ENCODE data around the gene UNC119. TPM values are rescaled to one million over a fixed set of nuclear protein-coding genes. Genes with fewer than 3 reads are reported as not detected.

The UNC119 gene
- total RNA-seq, 2 experiments from 2014 or later = 38.6 to 46.6 TPM

Other genes starting within 250 kb of the UNC119 start
- 10 to 100 TPM; 24.4 to 34.8 TPM for gene TMEM97, start 233.4 kb downstream of the UNC119 start, total RNA-seq
- gene IFT20, start 217.2 kb downstream of the UNC119 start, total RNA-seq = 10 to 100 TPM; 20.5 to 22.3 TPM
- 10 to 100 TPM; 21.0 to 22.0 TPM for gene TNFAIP1, start 216.9 kb downstream of the UNC119 start, total RNA-seq
- 10 to 100 TPM; 61.6 to 67.7 TPM for gene POLDIP2, start 195.1 kb downstream of the UNC119 start, total RNA-seq
- gene SEBOX, start 187.4 kb downstream of the UNC119 start, total RNA-seq = not detected
- under 1 TPM; 0.08 to 0.12 TPM for gene VTN, start 182.3 kb downstream of the UNC119 start, total RNA-seq
- gene SARM1, start 180.9 kb downstream of the UNC119 start, total RNA-seq = 10 to 100 TPM; 17.7 to 20.4 TPM
- gene SLC46A1, start 146.4 kb downstream of the UNC119 start, total RNA-seq = 1 to 10 TPM in 1 of 2 experiments, under 1 TPM in 1; 0.74 to 1.5 TPM
- not detected for gene SLC13A2, start 79.0 kb downstream of the UNC119 start, total RNA-seq
- gene FOXN1, start 46.3 kb downstream of the UNC119 start, total RNA-seq = not detected
- 10 to 100 TPM; 61.7 to 62.6 TPM for gene PIGS, start 18.9 kb upstream of the UNC119 start, total RNA-seq
- gene ALDOC, start 24.3 kb upstream of the UNC119 start, total RNA-seq = 10 to 100 TPM; 61.4 to 63.4 TPM
- gene SPAG5, start 46.4 kb upstream of the UNC119 start, total RNA-seq = 100 to 1,000 TPM; 139 to 147 TPM
- gene RSKR, start 61.6 kb upstream of the UNC119 start, total RNA-seq = 10 to 100 TPM; 18.4 to 20.6 TPM
- gene BLTP2, start 92.5 kb upstream of the UNC119 start, total RNA-seq = 100 to 1,000 TPM; 144 to 145 TPM
- 10 to 100 TPM; 43.9 to 53.2 TPM for gene SDF2, start 109.3 kb upstream of the UNC119 start, total RNA-seq
- 10 to 100 TPM; 78.4 to 78.7 TPM for gene SUPT6H, start 109.6 kb upstream of the UNC119 start, total RNA-seq
- 1 to 10 TPM; 5.5 to 5.7 TPM for gene PROCA1, start 159.3 kb upstream of the UNC119 start, total RNA-seq
- gene RAB34, start 165.2 kb upstream of the UNC119 start, total RNA-seq = 10 to 100 TPM; 11.0 to 11.8 TPM
- 1,000 to 10,000 TPM; 1,884 to 2,250 TPM for gene RPL23A, start 167.4 kb upstream of the UNC119 start, total RNA-seq
- gene TLCD1, start 173.6 kb upstream of the UNC119 start, total RNA-seq = 1 to 10 TPM; 2.1 to 2.3 TPM
- 1 to 10 TPM; 7.3 TPM for gene NEK8, start 176.2 kb upstream of the UNC119 start, total RNA-seq
- gene TRAF4, start 191.4 kb upstream of the UNC119 start, total RNA-seq = 10 to 100 TPM; 44.9 to 45.1 TPM